ENCODE results near the gene GALK1. TPM values are rescaled to one million over a fixed set of nuclear protein-coding genes. Genes with fewer than 3 reads are reported as not detected.
A peak's percentile ranks its signal among the peaks of the same experiment; 100 is the strongest.

Gene GALK1
- total and polyA plus RNA-seq, 9 of the 15 experiments (the other 6 are each of a cell fraction or from before 2014, with no cell fraction given), result 0.45 to 51.6 (median 17.4) TPM

DNA sequence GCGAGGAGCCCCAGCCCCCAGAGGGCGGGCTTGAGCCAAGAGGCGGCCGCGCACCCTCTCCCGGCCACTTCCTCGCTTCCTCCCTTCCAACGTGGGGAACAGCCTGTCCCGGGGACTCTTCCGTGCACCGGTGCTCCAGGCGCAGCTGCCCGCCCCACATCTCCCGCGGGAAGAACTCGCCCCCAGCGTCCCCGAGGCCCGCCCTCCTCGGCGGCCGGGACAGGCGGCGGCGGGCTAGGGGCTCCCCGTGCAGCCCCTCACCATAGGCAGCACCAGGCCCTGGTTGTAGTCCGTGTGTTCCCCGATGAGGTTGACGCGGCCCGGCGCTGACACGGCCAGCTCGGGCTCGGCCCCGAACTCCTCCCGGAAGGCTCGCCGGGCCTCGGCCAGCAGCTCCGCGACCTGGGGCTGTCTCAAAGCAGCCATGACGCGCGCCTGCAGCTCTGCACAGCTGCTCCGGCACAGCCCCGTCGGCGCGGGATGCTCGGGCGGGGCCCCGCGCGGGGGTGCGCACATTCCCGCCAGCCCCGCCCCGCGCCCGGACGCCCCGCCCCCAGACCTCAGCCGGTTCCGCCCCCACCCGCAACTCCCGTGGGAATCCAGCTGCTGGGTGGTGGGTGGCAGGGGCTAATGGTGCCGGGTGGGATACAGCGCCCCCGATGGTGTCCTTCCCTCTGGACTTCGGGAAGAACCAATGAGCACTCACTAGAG, at the start of gene GALK1 (continued):
- TF ChIP-seq, protein P1, sequence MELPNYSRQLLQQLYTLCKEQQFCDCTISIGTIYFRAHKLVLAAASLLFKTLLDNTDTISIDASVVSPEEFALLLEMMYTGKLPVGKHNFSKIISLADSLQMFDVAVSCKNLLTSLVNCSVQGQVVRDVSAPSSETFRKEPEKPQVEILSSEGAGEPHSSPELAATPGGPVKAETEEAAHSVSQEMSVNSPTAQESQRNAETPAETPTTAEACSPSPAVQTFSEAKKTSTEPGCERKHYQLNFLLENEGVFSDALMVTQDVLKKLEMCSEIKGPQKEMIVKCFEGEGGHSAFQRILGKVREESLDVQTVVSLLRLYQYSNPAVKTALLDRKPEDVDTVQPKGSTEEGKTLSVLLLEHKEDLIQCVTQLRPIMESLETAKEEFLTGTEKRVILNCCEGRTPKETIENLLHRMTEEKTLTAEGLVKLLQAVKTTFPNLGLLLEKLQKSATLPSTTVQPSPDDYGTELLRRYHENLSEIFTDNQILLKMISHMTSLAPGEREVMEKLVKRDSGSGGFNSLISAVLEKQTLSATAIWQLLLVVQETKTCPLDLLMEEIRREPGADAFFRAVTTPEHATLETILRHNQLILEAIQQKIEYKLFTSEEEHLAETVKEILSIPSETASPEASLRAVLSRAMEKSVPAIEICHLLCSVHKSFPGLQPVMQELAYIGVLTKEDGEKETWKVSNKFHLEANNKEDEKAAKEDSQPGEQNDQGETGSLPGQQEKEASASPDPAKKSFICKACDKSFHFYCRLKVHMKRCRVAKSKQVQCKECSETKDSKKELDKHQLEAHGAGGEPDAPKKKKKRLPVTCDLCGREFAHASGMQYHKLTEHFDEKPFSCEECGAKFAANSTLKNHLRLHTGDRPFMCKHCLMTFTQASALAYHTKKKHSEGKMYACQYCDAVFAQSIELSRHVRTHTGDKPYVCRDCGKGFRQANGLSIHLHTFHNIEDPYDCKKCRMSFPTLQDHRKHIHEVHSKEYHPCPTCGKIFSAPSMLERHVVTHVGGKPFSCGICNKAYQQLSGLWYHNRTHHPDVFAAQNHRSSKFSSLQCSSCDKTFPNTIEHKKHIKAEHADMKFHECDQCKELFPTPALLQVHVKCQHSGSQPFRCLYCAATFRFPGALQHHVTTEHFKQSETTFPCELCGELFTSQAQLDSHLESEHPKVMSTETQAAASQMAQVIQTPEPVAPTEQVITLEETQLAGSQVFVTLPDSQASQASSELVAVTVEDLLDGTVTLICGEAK (IDR thresholded peaks at IDR 0.05), result peak; percentile 59
- TF ChIP-seq, protein P1 (CRISPR knock-in tag; IDR thresholded peaks at IDR 0.05), result no peak
- TF ChIP-seq SMAD2 (IDR thresholded peaks at IDR 0.05; ENCODE audit: low read depth, low read length) (no peak), OTX1 (CRISPR knock-in tag; IDR thresholded peaks at IDR 0.05) (no peak), ARHGAP35 (IDR thresholded peaks at IDR 0.05; ENCODE audit: partially characterized antibody) (no peak), SUPT5H (IDR thresholded peaks at IDR 0.05) (peak; percentile 55; the same call in 1 of the 2 replicates), SNIP1 (IDR thresholded peaks at IDR 0.05; ENCODE audit: low read depth) (no peak), GABPB1 (CRISPR knock-in tag; IDR thresholded peaks at IDR 0.05) (peak; percentile 57), U2AF2 (optimal IDR thresholded peaks at IDR 0.05; ENCODE audit: low read depth, low read length) (no peak), SRF (CRISPR knock-in tag; IDR thresholded peaks at IDR 0.05) (peak in 1 of 2 experiments; percentile 64; a peak in 1 of 4 replicates), RAD21 (CRISPR knock-in tag; conservative IDR thresholded peaks at IDR 0.05 in 1 of 2, IDR thresholded peaks at IDR 0.05 in 1 of 2) (peak; percentile 78 to 86), PHF8 (IDR thresholded peaks at IDR 0.05; ENCODE audit: borderline replicate concordance, low read length) (peak; percentile 63; the same call in 1 of the 2 replicates), CCNT2 (IDR thresholded peaks at IDR 0.05; ENCODE audit: borderline replicate concordance, extremely low read depth, insufficient read length, low read depth, low read length) (peak; percentile 71), CBX1 (IDR thresholded peaks at IDR 0.05; ENCODE audit: low read depth) (0 out of 2 replicates have a peak, but pooled peaks have one; percentile 50), ARNT (IDR thresholded peaks at IDR 0.05) (no peak), TCF7L2 (IDR thresholded peaks at IDR 0.05; ENCODE audit: low read depth, low read length) (no peak), ZNF76 (CRISPR knock-in tag; IDR thresholded peaks at IDR 0.05; ENCODE audit: borderline replicate concordance) (no peak), GATAD2B (IDR thresholded peaks at IDR 0.05; ENCODE audit: borderline replicate concordance) (no peak), TOE1 (IDR thresholded peaks at IDR 0.05; ENCODE audit: borderline replicate concordance) (peak; percentile 46), TOE1 (CRISPR knock-in tag; IDR thresholded peaks at IDR 0.05; ENCODE audit: borderline replicate concordance, low read depth) (no peak), SMAD4 (CRISPR knock-in tag; conservative IDR thresholded peaks at IDR 0.05) (peak; percentile 48; the same call in 1 of the 2 replicates)

Measured in K562 (cell line).